ENCODE results near the gene ENO2.
A peak's percentile ranks its signal among the peaks of the same experiment; 100 is the strongest.

Gene ENO2

GRCh38 chr12:6963016-6963731 lies 48.8 kb downstream of the ENO2 start:
- Histone ChIP-seq H3K4me3 (no peak overlapping the region), H3K27me3 (no peaks in the 10 kb centered on the region), H3K9me3 (no peaks in the 10 kb centered on the region), H3K27ac (no peak overlapping the region), H3K36me3 (peaks cover 28 to 39% (median 31%) of the 10 kb centered on the region in 3 donors), H3K4me1 (peaks cover 0 to 37% (median 16%) of the 10 kb centered on the region in 4 donors)
- intact Hi-C loops (cut with DNase I; ENCODE audit: low total_unique reads), result no loop called here
- TF ChIP-seq CTCF (IDR thresholded peaks at IDR 0.05), result no peak
- DNase-seq, result peak; percentile 18 to 70

- Histone ChIP-seq H3K4me3 (no peak overlapping the region), H3K4me1 (peaks cover 4 to 41% (median 23%) of the 10 kb centered on the region in 4 donors), H3K27me3 (no peaks in the 10 kb centered on the region), H3K27ac (peak overlapping the region in 1 of 2 donors; percentile 72), H3K36me3 (peaks cover 32 to 43% (median 38%) of the 10 kb centered on the region in 3 donors), H3K9me3 (no peaks in the 10 kb centered on the region)
- intact Hi-C loops (cut with DNase I; ENCODE audit: low total_unique reads), result loop anchor here (2.0 kb wide), 1 partner anchor 39 kb away; no protein-coding TSS in a partner anchor
- peak in 1 of 2 donors; percentile 19 for DNase-seq
- TF ChIP-seq CTCF (IDR thresholded peaks at IDR 0.05), result no peak
These were observed 49.5 kb downstream of the ENO2 start for GRCh38 chr12:6963791-6964413.

DNA sequence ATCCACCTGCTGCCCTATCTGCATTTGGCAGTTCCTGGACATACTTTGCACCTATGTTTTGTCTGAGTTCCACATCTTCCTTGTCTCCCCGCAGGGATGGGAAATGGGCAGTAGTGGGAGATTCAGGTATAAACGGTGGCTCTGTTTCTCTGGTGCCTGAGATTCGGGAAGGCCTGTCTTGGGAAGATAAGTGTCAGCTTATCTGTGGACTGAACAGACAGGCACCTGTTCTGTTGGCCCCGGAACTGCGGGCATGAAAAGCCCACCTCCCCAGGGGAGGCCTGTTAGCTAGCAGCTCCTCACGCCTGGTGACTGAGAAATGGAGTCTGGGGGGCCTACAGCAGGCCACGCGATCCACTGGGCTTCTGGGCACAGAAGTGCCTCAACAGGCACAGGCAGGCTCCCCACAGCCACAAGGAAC lies 50.2 kb downstream of the ENO2 start:
- TF ChIP-seq CTCF (IDR thresholded peaks at IDR 0.05), result no peak
- Histone ChIP-seq H3K4me3 (no peak overlapping the region), H3K36me3 (peaks cover 32 to 43% (median 42%) of the 10 kb centered on the region in 3 donors), H3K9me3 (no peaks in the 10 kb centered on the region), H3K4me1 (peaks cover 10 to 48% (median 30%) of the 10 kb centered on the region in 4 donors), H3K27me3 (no peaks in the 10 kb centered on the region), H3K27ac (peak overlapping the region; percentile 40 to 72)
- intact Hi-C loops (cut with DNase I; ENCODE audit: low total_unique reads), result loop anchor here (2.0 to 5.0 kb wide), 2 partner anchors 40 to 97 kb away; partner anchors contain the start of gene TPI1
- no peak for DNase-seq

DNA sequence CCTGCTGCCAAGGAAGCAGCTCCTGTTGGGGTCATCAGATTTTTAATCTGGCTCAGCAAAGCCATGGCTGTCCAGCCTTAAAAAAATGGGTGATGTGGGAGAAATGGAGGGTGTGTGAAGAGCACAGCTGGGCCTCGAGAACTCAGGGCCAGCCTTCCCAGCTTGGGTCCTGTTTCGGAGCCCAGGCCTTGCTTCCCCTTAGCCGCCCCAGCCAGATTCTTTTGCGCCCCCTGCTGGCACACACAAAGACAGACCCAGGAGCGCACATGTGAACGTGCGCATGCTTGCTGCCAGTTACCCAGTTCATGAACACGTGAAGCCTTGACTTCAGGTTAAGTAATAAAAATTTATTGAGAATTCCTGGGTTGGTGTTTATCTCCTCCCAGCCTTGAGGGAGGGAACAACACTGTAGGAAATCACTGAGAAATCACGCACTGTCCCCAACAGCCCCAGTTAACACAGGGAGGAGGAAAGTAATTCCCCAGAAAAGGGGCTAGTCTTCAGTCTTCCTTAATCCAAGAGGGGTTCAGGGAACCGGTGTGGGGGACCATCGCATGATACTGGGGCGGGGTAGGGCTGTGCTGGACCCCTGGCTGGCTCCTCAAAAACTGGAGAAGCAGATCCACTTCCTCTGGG lies 50.8 kb downstream of the ENO2 start:
- H3K4me1 ChIP-seq, result peaks cover 10 to 52% (median 33%) of the 10 kb centered on the region in 4 donors
- peak overlapping the region; percentile 40 to 72 for H3K27ac ChIP-seq
- intact Hi-C loops (cut with DNase I; ENCODE audit: low total_unique reads), result loop anchor here (2.0 to 5.0 kb wide), 2 partner anchors 40 to 98 kb away; partner anchors contain the start of gene TPI1
- H3K9me3 ChIP-seq, result no peaks in the 10 kb centered on the region
- H3K4me3 ChIP-seq, result no peak overlapping the region
- peak; percentile 76 to 89 for DNase-seq
- H3K27me3 ChIP-seq, result no peaks in the 10 kb centered on the region
- H3K36me3 ChIP-seq, result peaks cover 32 to 43% (median 42%) of the 10 kb centered on the region in 3 donors
- TF ChIP-seq CTCF (IDR thresholded peaks at IDR 0.05), result peak; percentile 84 to 91

DNA sequence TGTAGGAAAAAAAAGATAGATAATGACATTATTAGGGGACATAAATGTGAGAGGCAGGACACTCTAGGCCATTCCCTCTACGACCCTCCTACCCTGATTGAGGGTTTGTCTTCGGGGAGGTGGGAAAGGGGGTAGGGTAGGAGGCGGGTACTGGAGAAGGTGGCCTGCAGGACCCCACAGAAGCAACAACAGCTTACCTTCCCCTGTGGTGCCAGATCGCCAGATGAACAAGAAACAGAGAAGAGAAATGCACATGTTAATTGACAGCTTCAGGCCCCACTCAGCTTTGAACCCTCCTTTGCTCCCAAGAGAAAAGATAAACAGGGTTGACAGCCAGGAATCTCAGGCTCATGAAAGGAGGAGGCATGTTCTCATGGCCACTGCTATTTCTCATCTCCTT lies 51.3 kb downstream of the ENO2 start:
- Histone ChIP-seq H3K36me3 (peaks cover 32 to 43% (median 42%) of the 10 kb centered on the region in 3 donors), H3K4me3 (no peak overlapping the region), H3K27ac (peak overlapping the region in 1 of 2 donors; percentile 47), H3K9me3 (no peaks in the 10 kb centered on the region), H3K27me3 (no peaks in the 10 kb centered on the region), H3K4me1 (peaks cover 10 to 49% (median 33%) of the 10 kb centered on the region in 4 donors)
- DNase-seq, result no peak
- intact Hi-C loops (cut with DNase I; ENCODE audit: low total_unique reads), result loop anchor here (2.0 to 5.0 kb wide), 2 partner anchors 41 to 98 kb away; partner anchors contain the start of gene TPI1
- TF ChIP-seq CTCF (IDR thresholded peaks at IDR 0.05), result no peak

All from tibial artery (tissue), 4 donors.